Measurements from ENCODE around the gene NTF4. TPM values are rescaled to one million over a fixed set of nuclear protein-coding genes. Genes with fewer than 3 reads are reported as not detected.

Gene NTF4
- total and polyA plus RNA-seq, 2 experiments from 2014 or later, result 0.94 to 2.7 TPM

DNA sequence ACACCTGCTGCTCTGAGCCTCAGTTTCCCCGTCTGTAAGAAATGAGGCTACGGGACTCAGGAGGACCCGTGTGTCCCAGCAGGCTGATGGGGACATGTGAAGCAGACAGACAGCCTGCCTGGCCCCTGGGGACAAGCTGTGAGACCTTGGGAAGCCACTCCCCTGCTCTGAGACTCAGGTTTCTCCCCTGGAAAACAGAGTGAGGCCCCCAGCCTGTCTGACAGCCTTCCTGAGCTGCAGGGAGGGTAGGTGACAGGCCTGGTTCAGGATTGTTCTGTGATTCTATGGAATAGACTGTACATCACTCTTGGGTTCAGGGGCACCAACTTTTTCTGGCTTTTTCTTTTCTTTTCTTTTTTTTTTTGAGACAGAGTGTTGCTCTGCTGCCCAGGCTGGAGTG is 2.9 kb upstream of the NTF4 start:
- Histone ChIP-seq H3K36me3 (ENCODE audit: insufficient read depth) (no peaks in the 10 kb centered on the region), H3K4me1 (ENCODE audit: insufficient read depth) (peaks cover 34% of the 10 kb centered on the region), H3K79me2 (replicated peaks; ENCODE audit: insufficient read depth) (no peaks in the 10 kb centered on the region), H3K4me3 (no peak overlapping the region), H4K20me1 (replicated peaks; ENCODE audit: insufficient read depth) (no peaks in the 10 kb centered on the region), H3K27ac (ENCODE audit: low read depth) (no peak overlapping the region), H3K27me3 (ENCODE audit: insufficient read depth) (peaks cover 71% of the 10 kb centered on the region), H3K4me2 (no peak overlapping the region), H2AFZ (no peak overlapping the region), H3F3A (replicated peaks; ENCODE audit: low read depth) (no peaks in the 10 kb centered on the region), H3K9me2 (ENCODE audit: insufficient read depth) (0 out of 2 replicates have a peak, but pooled peaks cover 6% of the 10 kb centered on the region)
- Mint-ChIP-seq H3K27me3 (ENCODE audit: insufficient read depth, low read depth, poor library complexity) (peaks cover 57% of the 10 kb centered on the region), H3K27ac (no peak overlapping the region), H3K9me3 (peaks cover 20% of the 10 kb centered on the region), H3K4me3 (no peak overlapping the region), H3K4me1 (peaks cover 36% of the 10 kb centered on the region), H3K36me3 (ENCODE audit: low read depth) (peaks cover 7% of the 10 kb centered on the region)
- DNase-seq (ENCODE audit: low spot score) (no peak), ATAC-seq (no peak)
- TF ChIP-seq, protein P1, sequence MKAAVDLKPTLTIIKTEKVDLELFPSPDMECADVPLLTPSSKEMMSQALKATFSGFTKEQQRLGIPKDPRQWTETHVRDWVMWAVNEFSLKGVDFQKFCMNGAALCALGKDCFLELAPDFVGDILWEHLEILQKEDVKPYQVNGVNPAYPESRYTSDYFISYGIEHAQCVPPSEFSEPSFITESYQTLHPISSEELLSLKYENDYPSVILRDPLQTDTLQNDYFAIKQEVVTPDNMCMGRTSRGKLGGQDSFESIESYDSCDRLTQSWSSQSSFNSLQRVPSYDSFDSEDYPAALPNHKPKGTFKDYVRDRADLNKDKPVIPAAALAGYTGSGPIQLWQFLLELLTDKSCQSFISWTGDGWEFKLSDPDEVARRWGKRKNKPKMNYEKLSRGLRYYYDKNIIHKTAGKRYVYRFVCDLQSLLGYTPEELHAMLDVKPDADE (IDR thresholded peaks at IDR 0.05), result no peak
- TF ChIP-seq, protein P2, sequence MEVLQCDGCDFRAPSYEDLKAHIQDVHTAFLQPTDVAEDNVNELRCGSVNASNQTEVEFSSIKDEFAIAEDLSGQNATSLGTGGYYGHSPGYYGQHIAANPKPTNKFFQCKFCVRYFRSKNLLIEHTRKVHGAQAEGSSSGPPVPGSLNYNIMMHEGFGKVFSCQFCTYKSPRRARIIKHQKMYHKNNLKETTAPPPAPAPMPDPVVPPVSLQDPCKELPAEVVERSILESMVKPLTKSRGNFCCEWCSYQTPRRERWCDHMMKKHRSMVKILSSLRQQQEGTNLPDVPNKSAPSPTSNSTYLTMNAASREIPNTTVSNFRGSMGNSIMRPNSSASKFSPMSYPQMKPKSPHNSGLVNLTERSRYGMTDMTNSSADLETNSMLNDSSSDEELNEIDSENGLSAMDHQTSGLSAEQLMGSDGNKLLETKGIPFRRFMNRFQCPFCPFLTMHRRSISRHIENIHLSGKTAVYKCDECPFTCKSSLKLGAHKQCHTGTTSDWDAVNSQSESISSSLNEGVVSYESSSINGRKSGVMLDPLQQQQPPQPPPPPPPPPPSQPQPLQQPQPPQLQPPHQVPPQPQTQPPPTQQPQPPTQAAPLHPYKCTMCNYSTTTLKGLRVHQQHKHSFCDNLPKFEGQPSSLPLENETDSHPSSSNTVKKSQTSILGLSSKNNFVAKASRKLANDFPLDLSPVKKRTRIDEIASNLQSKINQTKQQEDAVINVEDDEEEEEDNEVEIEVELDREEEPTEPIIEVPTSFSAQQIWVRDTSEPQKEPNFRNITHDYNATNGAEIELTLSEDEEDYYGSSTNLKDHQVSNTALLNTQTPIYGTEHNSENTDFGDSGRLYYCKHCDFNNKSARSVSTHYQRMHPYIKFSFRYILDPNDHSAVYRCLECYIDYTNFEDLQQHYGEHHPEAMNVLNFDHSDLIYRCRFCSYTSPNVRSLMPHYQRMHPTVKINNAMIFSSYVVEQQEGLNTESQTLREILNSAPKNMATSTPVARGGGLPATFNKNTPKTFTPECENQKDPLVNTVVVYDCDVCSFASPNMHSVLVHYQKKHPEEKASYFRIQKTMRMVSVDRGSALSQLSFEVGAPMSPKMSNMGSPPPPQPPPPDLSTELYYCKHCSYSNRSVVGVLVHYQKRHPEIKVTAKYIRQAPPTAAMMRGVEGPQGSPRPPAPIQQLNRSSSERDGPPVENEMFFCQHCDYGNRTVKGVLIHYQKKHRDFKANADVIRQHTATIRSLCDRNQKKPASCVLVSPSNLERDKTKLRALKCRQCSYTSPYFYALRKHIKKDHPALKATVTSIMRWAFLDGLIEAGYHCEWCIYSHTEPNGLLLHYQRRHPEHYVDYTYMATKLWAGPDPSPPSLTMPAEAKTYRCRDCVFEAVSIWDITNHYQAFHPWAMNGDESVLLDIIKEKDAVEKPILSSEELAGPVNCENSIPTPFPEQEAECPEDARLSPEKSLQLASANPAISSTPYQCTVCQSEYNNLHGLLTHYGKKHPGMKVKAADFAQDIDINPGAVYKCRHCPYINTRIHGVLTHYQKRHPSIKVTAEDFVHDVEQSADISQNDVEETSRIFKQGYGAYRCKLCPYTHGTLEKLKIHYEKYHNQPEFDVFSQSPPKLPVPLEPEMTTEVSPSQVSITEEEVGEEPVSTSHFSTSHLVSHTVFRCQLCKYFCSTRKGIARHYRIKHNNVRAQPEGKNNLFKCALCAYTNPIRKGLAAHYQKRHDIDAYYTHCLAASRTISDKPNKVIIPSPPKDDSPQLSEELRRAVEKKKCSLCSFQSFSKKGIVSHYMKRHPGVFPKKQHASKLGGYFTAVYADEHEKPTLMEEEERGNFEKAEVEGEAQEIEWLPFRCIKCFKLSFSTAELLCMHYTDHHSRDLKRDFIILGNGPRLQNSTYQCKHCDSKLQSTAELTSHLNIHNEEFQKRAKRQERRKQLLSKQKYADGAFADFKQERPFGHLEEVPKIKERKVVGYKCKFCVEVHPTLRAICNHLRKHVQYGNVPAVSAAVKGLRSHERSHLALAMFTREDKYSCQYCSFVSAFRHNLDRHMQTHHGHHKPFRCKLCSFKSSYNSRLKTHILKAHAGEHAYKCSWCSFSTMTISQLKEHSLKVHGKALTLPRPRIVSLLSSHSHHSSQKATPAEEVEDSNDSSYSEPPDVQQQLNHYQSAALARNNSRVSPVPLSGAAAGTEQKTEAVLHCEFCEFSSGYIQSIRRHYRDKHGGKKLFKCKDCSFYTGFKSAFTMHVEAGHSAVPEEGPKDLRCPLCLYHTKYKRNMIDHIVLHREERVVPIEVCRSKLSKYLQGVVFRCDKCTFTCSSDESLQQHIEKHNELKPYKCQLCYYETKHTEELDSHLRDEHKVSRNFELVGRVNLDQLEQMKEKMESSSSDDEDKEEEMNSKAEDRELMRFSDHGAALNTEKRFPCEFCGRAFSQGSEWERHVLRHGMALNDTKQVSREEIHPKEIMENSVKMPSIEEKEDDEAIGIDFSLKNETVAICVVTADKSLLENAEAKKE (CRISPR knock-in tag; IDR thresholded peaks at IDR 0.05), result no peak
- no peak for TF ChIP-seq ZNF114 (CRISPR knock-in tag; IDR thresholded peaks at IDR 0.05)
- TF ChIP-seq JUNB (IDR thresholded peaks at IDR 0.05; ENCODE audit: unreplicated experiment), result no peak
- no peak for TF ChIP-seq POLR2AphosphoS5 (IDR thresholded peaks at IDR 0.05; ENCODE audit: low read depth)
- no peak for TF ChIP-seq ZNF331 (CRISPR knock-in tag; IDR thresholded peaks at IDR 0.05; ENCODE audit: low read depth)
- no peak for TF ChIP-seq EZH2 (IDR thresholded peaks at IDR 0.05; ENCODE audit: low read depth, unreplicated experiment)
- no peak for TF ChIP-seq NANOG (IDR thresholded peaks at IDR 0.05; ENCODE audit: borderline replicate concordance)
- TF ChIP-seq EZH2phosphoT487 (IDR thresholded peaks at IDR 0.05; ENCODE audit: unreplicated experiment), result no peak
- TF ChIP-seq, protein P3, sequence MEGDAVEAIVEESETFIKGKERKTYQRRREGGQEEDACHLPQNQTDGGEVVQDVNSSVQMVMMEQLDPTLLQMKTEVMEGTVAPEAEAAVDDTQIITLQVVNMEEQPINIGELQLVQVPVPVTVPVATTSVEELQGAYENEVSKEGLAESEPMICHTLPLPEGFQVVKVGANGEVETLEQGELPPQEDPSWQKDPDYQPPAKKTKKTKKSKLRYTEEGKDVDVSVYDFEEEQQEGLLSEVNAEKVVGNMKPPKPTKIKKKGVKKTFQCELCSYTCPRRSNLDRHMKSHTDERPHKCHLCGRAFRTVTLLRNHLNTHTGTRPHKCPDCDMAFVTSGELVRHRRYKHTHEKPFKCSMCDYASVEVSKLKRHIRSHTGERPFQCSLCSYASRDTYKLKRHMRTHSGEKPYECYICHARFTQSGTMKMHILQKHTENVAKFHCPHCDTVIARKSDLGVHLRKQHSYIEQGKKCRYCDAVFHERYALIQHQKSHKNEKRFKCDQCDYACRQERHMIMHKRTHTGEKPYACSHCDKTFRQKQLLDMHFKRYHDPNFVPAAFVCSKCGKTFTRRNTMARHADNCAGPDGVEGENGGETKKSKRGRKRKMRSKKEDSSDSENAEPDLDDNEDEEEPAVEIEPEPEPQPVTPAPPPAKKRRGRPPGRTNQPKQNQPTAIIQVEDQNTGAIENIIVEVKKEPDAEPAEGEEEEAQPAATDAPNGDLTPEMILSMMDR (conservative IDR thresholded peaks at IDR 0.05; ENCODE audit: low read depth in 2 of 2), result no peak
- TF ChIP-seq, protein P4, sequence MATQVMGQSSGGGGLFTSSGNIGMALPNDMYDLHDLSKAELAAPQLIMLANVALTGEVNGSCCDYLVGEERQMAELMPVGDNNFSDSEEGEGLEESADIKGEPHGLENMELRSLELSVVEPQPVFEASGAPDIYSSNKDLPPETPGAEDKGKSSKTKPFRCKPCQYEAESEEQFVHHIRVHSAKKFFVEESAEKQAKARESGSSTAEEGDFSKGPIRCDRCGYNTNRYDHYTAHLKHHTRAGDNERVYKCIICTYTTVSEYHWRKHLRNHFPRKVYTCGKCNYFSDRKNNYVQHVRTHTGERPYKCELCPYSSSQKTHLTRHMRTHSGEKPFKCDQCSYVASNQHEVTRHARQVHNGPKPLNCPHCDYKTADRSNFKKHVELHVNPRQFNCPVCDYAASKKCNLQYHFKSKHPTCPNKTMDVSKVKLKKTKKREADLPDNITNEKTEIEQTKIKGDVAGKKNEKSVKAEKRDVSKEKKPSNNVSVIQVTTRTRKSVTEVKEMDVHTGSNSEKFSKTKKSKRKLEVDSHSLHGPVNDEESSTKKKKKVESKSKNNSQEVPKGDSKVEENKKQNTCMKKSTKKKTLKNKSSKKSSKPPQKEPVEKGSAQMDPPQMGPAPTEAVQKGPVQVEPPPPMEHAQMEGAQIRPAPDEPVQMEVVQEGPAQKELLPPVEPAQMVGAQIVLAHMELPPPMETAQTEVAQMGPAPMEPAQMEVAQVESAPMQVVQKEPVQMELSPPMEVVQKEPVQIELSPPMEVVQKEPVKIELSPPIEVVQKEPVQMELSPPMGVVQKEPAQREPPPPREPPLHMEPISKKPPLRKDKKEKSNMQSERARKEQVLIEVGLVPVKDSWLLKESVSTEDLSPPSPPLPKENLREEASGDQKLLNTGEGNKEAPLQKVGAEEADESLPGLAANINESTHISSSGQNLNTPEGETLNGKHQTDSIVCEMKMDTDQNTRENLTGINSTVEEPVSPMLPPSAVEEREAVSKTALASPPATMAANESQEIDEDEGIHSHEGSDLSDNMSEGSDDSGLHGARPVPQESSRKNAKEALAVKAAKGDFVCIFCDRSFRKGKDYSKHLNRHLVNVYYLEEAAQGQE (IDR thresholded peaks at IDR 0.05; ENCODE audit: unreplicated experiment), result no peak
- TF ChIP-seq STAT1 (IDR thresholded peaks at IDR 0.05; ENCODE audit: unreplicated experiment), result no peak
- no peak for TF ChIP-seq CREB1 (CRISPR knock-in tag; IDR thresholded peaks at IDR 0.05; ENCODE audit: low read depth)
